Liver (tissue), 3 donors: ENCODE results near the gene MAPKAPK2.

ENCODE experiments used
- CTCF ChIP-seq: fragments of 150-350 bp; IDR thresholded peaks from 2 replicates; pipeline ENCODE4 v1.5.1; 2017; ENCODE audit warnings: improper control_type of control experiment, low read depth, low read length; ENCODE audit not compliant: missing input control
- EGR1 ChIP-seq, 2 donors: IDR thresholded peaks; 2 replicates each; pipeline ENCODE4 v1.6.1; 2016 to 2018; ENCODE audit warnings: antibody characterized with exemption in 2 of 2, low read depth in 2 of 2
- FOXA1 ChIP-seq: IDR thresholded peaks from 2 replicates; pipeline ENCODE4 v1.6.1; 2016; ENCODE audit warnings: antibody characterized with exemption
- GABPA ChIP-seq, 2 donors: IDR thresholded peaks in 1 of 2; conservative IDR thresholded peaks in 1 of 2; 2 replicates each; pipeline ENCODE4 v1.6.1; 2016; ENCODE audit warnings: antibody characterized with exemption in 2 of 2, mild to moderate bottlenecking in 1 of 2, moderate library complexity in 1 of 2
- HNF4A ChIP-seq, 2 donors: conservative IDR thresholded peaks; 2 replicates each; pipeline ENCODE4 v1.6.1; 2016; ENCODE audit warnings: antibody characterized with exemption in 2 of 2, mild to moderate bottlenecking in 2 of 2
- HNF4G ChIP-seq: IDR thresholded peaks from 2 replicates; pipeline ENCODE4 v1.6.1; 2016; ENCODE audit warnings: antibody characterized with exemption
- JUND ChIP-seq, 2 donors: IDR thresholded peaks; 2 replicates each; pipeline ENCODE4 v1.6.1; 2016; ENCODE audit warnings: antibody characterized with exemption in 2 of 2
- RAD21 ChIP-seq, 2 donors: IDR thresholded peaks; 2 replicates each; pipeline ENCODE4 v1.6.1; 2016; ENCODE audit warnings: antibody characterized with exemption in 2 of 2, mild to moderate bottlenecking in 2 of 2
- RXRA ChIP-seq, 2 donors: IDR thresholded peaks; 2 replicates each; pipeline ENCODE4 v1.6.1; 2017 to 2018; ENCODE audit warnings: antibody characterized with exemption in 2 of 2, mild to moderate bottlenecking in 1 of 2
- SP1 ChIP-seq: IDR thresholded peaks from 2 replicates; pipeline ENCODE4 v1.6.1; 2018; ENCODE audit warnings: antibody characterized with exemption, mild to moderate bottlenecking
- YY1 ChIP-seq: IDR thresholded peaks from 2 replicates; pipeline ENCODE4 v1.6.1; 2016; ENCODE audit warnings: antibody characterized with exemption, mild to moderate bottlenecking
- TF ChIP-seq, protein P1 (sequence below): IDR thresholded peaks from 2 replicates; pipeline ENCODE4 v1.6.1; 2016; ENCODE audit warnings: antibody characterized with exemption
- TF ChIP-seq, protein P2 (sequence below): IDR thresholded peaks from 2 replicates; pipeline ENCODE4 v1.6.1; 2016; ENCODE audit warnings: antibody characterized with exemption, mild to moderate bottlenecking
- TF ChIP-seq, protein P3 (sequence below): IDR thresholded peaks from 2 replicates; pipeline ENCODE4 v1.6.1; 2016; ENCODE audit warnings: antibody characterized with exemption
- donor health status: healthy.
- donor health status: healthy.

DNA sequence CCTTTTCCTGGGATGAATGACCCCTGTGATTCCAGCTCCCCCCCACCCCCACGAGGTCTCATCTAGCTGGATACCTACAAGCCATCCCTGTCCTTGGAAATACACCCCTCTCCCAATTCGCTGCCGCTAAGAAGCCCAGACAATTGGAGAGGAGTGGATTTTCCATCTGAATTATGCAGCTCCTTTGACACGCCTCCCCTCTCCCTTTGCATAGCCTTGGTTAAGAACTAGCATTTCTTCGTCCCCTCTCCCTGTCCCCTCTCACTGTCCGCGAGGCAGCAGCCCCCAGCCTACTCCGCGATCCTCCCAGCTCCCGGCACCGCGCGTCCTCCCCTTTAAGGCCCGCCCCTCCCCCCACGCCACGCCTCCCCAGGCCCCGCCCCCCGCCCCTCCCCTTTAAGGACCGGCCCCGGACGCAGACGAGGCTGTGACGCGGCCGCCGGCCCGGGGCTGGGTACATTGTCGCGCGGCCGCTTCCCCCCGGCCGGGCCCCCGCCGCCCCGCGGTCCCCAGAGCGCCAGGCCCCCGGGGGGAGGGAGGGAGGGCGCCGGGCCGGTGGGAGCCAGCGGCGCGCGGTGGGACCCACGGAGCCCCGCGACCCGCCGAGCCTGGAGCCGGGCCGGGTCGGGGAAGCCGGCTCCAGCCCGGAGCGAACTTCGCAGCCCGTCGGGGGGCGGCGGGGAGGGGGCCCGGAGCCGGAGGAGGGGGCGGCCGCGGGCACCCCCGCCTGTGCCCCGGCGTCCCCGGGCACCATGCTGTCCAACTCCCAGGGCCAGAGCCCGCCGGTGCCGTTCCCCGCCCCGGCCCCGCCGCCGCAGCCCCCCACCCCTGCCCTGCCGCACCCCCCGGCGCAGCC, at the start of gene MAPKAPK2:
- TF ChIP-seq CTCF = no peak
- no peak for TF ChIP-seq JUND (IDR thresholded peaks at IDR 0.05)
- TF ChIP-seq, protein P1, sequence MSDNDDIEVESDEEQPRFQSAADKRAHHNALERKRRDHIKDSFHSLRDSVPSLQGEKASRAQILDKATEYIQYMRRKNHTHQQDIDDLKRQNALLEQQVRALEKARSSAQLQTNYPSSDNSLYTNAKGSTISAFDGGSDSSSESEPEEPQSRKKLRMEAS = no peak
- TF ChIP-seq HNF4A (conservative IDR thresholded peaks at IDR 0.05) = no peak
- TF ChIP-seq GABPA (IDR thresholded peaks at IDR 0.05 in 1 of 2, conservative IDR thresholded peaks at IDR 0.05 in 1 of 2) = no peak
- no peak for TF ChIP-seq SP1
- no peak for TF ChIP-seq RAD21 (IDR thresholded peaks at IDR 0.05)
- TF ChIP-seq YY1 = no peak
- no peak for TF ChIP-seq EGR1 (IDR thresholded peaks at IDR 0.05; ENCODE audit: low read depth in 2 of 2)
- TF ChIP-seq, protein P2, sequence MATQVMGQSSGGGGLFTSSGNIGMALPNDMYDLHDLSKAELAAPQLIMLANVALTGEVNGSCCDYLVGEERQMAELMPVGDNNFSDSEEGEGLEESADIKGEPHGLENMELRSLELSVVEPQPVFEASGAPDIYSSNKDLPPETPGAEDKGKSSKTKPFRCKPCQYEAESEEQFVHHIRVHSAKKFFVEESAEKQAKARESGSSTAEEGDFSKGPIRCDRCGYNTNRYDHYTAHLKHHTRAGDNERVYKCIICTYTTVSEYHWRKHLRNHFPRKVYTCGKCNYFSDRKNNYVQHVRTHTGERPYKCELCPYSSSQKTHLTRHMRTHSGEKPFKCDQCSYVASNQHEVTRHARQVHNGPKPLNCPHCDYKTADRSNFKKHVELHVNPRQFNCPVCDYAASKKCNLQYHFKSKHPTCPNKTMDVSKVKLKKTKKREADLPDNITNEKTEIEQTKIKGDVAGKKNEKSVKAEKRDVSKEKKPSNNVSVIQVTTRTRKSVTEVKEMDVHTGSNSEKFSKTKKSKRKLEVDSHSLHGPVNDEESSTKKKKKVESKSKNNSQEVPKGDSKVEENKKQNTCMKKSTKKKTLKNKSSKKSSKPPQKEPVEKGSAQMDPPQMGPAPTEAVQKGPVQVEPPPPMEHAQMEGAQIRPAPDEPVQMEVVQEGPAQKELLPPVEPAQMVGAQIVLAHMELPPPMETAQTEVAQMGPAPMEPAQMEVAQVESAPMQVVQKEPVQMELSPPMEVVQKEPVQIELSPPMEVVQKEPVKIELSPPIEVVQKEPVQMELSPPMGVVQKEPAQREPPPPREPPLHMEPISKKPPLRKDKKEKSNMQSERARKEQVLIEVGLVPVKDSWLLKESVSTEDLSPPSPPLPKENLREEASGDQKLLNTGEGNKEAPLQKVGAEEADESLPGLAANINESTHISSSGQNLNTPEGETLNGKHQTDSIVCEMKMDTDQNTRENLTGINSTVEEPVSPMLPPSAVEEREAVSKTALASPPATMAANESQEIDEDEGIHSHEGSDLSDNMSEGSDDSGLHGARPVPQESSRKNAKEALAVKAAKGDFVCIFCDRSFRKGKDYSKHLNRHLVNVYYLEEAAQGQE = no peak
- TF ChIP-seq, protein P3, sequence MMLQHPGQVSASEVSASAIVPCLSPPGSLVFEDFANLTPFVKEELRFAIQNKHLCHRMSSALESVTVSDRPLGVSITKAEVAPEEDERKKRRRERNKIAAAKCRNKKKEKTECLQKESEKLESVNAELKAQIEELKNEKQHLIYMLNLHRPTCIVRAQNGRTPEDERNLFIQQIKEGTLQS = no peak
- no peak for TF ChIP-seq HNF4G
- TF ChIP-seq RXRA (IDR thresholded peaks at IDR 0.05) = no peak
- no peak for TF ChIP-seq FOXA1
